DMS53 treated with DMSO at 0.1 percent for 48 hours (cell line): ENCODE measurements around the gene ATXN7.

Experiments used
- DNase-seq: peaks from one replicate; lab custom pipeline; 2025; ENCODE audit not compliant: unreplicated experiment; lab: John Stamatoyannopoulos, UW

ATXN7 gene

DNA sequence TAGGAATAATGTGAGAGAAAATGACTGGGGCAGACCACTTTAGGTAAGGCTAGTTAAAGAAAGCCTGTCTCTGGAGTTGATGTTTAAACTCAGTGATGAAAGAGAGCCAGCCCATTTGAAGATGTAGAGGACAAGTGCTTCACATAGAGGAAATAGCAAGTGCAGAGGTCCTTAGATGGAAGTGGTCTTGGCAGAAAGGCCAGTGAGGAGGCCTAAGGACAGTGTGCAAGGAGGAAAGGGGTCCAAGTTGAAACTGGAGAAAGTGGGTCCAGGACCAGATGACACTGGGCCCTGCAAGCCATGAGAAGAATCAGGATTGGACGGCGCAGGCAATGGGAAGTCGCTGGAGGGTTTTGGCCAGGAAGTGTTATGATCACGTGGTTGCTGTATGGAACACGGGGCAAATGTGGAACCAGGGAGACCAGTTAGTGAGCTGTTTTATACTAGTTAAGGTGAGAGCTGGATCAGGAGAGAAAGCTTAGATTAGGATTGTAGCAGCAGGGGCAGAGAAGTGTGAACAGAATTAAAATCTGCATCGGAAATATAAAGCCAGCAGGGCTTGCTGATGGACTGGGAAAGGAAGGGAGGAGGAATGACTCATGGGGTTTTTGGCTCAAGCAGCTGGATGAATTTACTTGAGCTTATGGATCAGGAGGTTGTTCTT lies 96.5 kb downstream of the ATXN7 start:
- DNase-seq, result peak; percentile 9

- no peak for DNase-seq
Observed at GRCh38 chr3:63961891-63962290, 98.2 kb downstream of the ATXN7 start.

DNA sequence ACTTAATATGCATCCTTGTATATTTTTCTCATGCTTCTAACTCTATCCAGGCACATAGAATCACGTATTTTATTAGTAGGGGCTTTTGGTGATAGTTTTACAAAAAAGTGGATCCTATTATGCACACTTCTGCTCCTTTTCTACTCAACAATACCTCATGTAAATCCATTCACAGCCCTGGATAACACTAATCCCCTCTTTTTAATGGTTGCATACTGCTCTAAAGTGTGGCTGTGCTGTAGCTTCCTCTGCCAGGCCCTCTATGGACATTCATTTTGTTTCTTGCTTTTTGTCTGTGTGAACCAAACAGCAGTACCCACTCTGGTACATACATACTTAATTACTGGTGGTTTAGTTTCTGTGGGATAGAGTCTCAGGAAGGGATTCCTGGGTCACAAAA lies 99.8 kb downstream of the ATXN7 start:
- no peak for DNase-seq

- no peak for DNase-seq
Observed at GRCh38 chr3:63964681-63965485, 101.2 kb downstream of the ATXN7 start.

DNA sequence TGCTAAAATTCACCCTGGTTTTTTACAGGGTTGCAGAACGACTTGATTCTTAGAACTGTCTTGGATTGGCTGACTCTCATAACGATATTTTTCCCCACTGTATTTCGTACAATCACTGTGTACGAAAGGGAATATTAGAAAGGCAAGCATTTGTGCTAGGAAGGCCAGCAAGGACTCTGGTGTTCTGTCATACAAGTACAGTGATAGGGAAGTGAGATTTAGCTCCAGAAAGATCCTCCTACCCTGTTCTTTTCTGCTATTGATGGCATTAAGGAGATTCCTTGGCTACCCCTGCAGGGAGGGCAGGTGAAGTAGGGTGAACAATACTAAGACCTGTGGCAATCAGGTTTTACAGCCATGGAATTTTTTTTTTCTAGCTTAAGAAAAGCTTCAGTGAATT lies 102.3 kb downstream of the ATXN7 start:
- no peak for DNase-seq

- no peak for DNase-seq
Observed at GRCh38 chr3:63966871-63967270, 103.2 kb downstream of the ATXN7 start.

GRCh38 chr3:63967675-63968611 lies 104.3 kb downstream of the ATXN7 start:
- no peak for DNase-seq

DNA sequence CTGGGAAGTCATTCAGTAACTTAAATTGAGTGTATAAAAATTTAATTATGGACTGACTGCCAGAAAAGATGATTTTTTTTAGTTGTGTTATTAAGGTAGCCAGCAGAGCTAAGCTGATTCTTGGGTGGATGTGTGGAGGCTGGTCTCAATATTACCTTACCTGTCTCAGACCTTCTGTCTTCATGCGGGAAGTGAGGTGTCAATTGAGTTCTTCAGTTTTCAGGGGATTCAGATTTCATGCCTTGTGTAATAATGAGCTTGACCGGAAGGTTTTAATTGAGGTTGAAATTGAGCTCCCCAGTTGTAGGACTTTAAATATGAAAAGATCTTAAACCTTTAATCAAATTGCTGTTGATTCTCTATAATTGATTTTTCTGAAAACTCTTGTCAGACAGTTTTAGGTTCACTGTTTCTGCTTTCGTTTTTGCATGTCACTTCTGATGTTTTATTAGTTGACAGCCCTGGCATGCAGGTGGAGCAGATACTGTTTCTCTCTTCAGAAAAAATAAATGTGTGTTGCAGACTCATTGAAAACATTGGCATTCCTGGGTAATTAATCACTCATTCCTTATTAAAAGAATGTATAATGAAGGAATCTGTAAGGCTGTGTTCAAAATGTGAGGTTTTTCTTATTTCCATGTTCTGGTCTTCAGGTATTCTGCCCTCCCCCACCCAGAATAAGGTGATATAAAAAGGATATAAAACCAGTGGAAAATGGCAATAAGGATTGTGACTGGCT lies 105.1 kb downstream of the ATXN7 start:
- no peak for DNase-seq

- DNase-seq, result no peak
Observed at GRCh38 chr3:63969876-63970275, 106.2 kb downstream of the ATXN7 start.

- DNase-seq, result no peak
Observed at GRCh38 chr3:63970631-63971475, 107.2 kb downstream of the ATXN7 start.

DNA sequence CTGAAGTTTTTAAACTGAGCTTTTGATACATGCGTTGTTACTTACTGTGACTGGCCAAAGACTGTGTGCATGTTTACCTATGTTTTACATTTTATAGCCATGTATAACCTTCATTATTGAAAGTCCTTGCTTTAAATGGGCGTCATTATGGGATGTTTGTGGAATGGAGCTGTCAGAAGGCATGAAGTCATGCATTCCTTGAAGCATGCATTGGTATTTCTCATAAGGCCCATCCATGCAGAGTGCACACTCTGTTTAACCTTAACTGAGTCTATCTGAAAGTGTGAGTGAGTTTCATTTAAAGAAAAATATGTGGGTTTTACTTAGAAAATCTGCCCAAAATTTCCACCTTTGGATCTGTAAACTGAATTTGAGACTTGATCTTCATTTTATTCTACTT lies 108.5 kb downstream of the ATXN7 start:
- DNase-seq, result no peak

DNA sequence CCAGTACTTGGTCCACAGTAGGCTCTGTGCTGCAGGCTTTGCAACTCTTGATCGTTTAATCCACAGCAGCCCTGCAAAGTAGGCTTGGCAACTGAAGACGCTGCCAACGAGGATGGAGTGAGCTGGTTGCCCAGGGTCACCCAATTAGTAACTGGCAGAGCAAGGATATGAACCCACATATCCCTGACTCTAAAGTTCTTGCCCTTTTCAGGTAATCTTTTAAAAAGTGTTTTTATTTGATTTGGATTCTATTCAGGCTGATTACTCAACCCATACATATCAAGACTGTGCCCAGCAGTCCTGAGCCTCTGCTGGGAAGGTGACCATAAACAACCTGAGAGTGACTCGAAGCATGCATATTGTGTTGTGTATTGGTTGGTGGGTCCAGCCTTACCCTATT lies 109.3 kb downstream of the ATXN7 start:
- DNase-seq, result no peak

DNA sequence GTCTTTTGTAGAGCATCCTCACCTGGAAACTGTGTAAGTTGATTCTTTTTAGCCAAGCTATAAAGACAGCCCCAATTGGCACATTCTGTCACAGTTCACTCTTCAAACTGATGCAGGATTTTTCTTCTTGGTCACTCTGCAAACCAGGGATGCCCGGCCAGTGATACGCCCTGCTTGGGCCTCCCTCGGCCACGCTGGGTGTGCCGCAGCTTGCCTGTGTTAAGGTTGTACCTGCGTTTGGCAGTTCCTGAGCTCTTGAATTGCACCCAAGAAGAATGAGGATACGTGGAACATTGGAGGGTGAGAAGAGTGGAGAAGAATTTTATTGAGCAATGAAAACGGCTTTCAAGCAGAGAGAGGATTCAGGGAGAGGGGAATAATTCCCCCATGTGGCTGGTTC lies 109.7 kb downstream of the ATXN7 start:
- DNase-seq, result no peak

DNA sequence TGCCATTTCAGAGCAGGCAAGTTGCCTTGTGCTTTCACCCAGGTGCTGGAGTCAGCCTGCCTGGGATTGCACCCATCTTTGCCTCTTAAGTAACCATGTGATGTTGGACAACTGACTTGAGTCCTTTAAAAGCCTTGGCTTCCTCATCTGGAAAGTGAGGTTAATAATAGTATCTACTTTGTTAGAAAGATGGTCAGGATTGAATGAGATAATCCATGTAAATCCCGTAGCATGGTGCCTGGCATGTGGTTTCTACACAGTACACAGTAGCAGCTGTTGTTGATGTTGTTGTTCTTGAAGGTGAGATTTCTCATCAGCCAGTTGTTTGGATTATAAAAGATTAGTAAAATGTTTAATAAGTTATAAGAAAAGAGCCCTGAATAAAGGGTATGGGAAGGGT lies 110.8 kb downstream of the ATXN7 start:
- no peak for DNase-seq

GRCh38 chr3:63975723-63976122 lies 112.1 kb downstream of the ATXN7 start:
- no peak for DNase-seq

DNA sequence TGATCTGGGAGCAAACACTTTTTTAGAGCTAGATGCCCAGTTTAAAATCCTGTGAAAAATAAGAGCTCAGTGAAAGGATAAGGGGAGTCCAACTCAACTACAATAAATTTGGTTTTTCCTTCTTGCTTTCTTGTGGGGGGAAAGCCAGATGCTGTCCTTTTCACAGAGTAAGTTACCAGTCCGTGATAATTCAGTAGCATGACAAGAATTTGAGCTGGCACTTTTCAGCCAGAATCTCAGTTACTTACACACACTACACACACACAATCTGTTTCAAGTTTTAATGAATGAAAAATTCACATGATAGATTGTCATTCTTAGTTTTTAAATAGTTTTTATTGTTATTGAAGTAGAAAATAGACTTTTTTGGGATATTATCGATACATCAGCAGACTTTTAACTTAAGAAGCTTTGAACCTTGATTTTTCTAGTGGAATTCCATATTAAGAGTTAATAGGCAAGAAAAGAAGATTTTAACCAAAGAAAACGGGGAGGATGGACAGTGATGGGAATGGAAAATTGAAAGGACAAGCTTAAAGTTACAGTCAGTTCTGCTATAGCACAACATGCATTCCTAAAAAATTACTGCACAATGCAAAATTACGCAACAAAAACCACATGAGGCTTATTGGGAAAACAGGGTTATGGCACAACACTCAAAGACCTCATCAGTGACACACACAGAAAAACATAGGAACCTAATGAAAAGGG lies 112.6 kb downstream of the ATXN7 start:
- DNase-seq, result no peak

DNA sequence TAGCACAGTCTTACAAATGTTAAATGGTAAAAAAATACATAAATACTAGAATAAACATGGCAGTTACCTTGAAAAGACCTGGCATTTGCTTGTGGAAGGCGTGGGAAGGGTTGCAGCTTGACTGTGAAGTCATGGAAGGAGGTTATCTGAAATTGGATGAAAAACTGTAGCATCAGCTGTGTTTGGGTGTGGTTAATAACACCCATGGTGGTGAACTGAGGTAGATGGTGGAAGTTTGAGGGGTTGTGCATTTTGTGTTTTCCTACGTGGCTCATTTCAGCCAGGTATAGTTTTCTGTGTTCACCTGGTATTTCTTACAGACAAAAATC lies 113.2 kb downstream of the ATXN7 start:
- DNase-seq, result no peak

GRCh38 chr3:63977893-63978292 lies 114.2 kb downstream of the ATXN7 start:
- no peak for DNase-seq

GRCh38 chr3:63979093-63979885 lies 115.6 kb downstream of the ATXN7 start:
- no peak for DNase-seq
